OCI-LY7 (cell line): ENCODE data around the gene DNAJC3.

Source experiments
- CTCF ChIP-seq: fragments of 200-600 bp; sonication (generic); conservative IDR thresholded peaks from 2 replicates; pipeline ENCODE4 v1.5.1; 2014; ENCODE audit warnings: mild to moderate bottlenecking, antibody characterized with exemption, low read length, moderate library complexity, mixed read lengths
- EZH2phosphoT487 ChIP-seq: fragments of 200-600 bp; sonication (generic); IDR thresholded peaks from 2 replicates; pipeline ENCODE4 v1.6.1; 2018; ENCODE audit warnings: low read depth, borderline replicate concordance, mild to moderate bottlenecking, mixed run types, antibody characterized with exemption, low read length, moderate library complexity, mixed read lengths

DNA sequence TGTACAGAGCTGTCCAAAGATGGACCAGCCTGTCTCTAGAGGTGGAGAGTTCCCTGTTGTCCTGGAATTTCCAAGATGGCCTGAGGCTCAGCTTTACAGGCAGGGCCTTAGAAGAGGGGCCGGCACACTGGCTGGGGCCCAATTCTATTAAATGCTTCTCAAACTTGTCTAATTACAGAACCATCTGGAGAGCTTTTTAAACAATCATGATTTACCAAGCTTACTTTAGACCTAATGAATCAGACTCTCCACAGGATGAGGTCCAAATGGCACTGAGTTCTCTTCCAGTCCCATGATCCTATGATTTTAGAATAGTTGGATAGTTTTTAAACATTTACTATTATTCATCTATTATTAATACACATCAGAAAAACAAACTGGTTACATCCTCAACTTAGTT, 123.5 kb downstream of the DNAJC3 start:
- no peak for TF ChIP-seq CTCF
- TF ChIP-seq EZH2phosphoT487, result no peak
